GM18507 (cell line): ENCODE measurements around the gene SGF29.
"Not testable (repeated sequence)": the region's sequence is repeated elsewhere in the genome, so short reads cannot be mapped to it uniquely, and the experiment has no call there.

Experiments used
- DNase-seq: peaks from one replicate; pipeline ENCODE4 v3.0.0; 2011; ENCODE audit warnings: low read depth; ENCODE audit not compliant: insufficient read length; ENCODE audit errors: extremely low spot score
- FAIRE-seq: peaks from 2 replicates; lab custom pipeline; 2011; peaks lifted over from hg19 to GRCh38; lab: Jason Lieb, UNC

The SGF29 gene

GRCh38 chr16:28558456-28558855, 4.7 kb downstream of the SGF29 start:
- FAIRE-seq: no peak
- DNase-seq: no peak

- DNase-seq: no peak
- FAIRE-seq: no peak
Measured at GRCh38 chr16:28561557-28562187, 8.0 kb downstream of the SGF29 start.

- FAIRE-seq: no peak
- DNase-seq: no peak
Measured at GRCh38 chr16:28562199-28562598, 8.5 kb downstream of the SGF29 start.

- no peak for DNase-seq
- no peak for FAIRE-seq
Measured at GRCh38 chr16:28563218-28563617, 9.5 kb downstream of the SGF29 start.

- DNase-seq, FAIRE-seq: not testable (repeated sequence)
Measured at GRCh38 chr16:28566233-28566925, 12.7 kb downstream of the SGF29 start.

GRCh38 chr16:28567292-28567691, 13.6 kb downstream of the SGF29 start:
- DNase-seq: no peak
- FAIRE-seq: no peak

- FAIRE-seq (no peak), DNase-seq (no peak)
Measured at GRCh38 chr16:28569021-28569420, 15.3 kb downstream of the SGF29 start.

GRCh38 chr16:28569968-28570752, 16.4 kb downstream of the SGF29 start:
- FAIRE-seq: no peak
- DNase-seq: no peak

- no peak for DNase-seq
- FAIRE-seq: no peak
Measured at GRCh38 chr16:28572696-28573510, 19.2 kb downstream of the SGF29 start.

- no peak for FAIRE-seq
- DNase-seq: no peak
Measured at GRCh38 chr16:28573738-28574718, 20.3 kb downstream of the SGF29 start.

- DNase-seq: no peak
- FAIRE-seq: no peak
Measured at GRCh38 chr16:28574925-28575324, 21.2 kb downstream of the SGF29 start.

- FAIRE-seq: no peak
- DNase-seq: no peak
Measured at GRCh38 chr16:28575446-28576109, 21.9 kb downstream of the SGF29 start.

- DNase-seq (no peak), FAIRE-seq (no peak)
Measured at GRCh38 chr16:28580726-28581315, 27.1 kb downstream of the SGF29 start.

GRCh38 chr16:28585674-28586073, 32.0 kb downstream of the SGF29 start:
- FAIRE-seq (no peak), DNase-seq (no peak)

GRCh38 chr16:28586466-28586865, 32.7 kb downstream of the SGF29 start:
- DNase-seq (no peak), FAIRE-seq (no peak)

GRCh38 chr16:28587386-28587785, 33.7 kb downstream of the SGF29 start:
- FAIRE-seq (no peak), DNase-seq (no peak)

- DNase-seq (no peak), FAIRE-seq (no peak)
Measured at GRCh38 chr16:28589069-28589468, 35.3 kb downstream of the SGF29 start.

- DNase-seq (no peak), FAIRE-seq (no peak)
Measured at GRCh38 chr16:28589930-28590329, 36.2 kb downstream of the SGF29 start.
